SK-N-SH (cell line): ENCODE data around the gene FCHSD2.

Source experiments
- RCOR1 ChIP-seq: fragments of 150-350 bp; IDR thresholded peaks from 2 replicates; pipeline ENCODE4 v1.6.1; 2017; ENCODE audit warnings: antibody characterized with exemption, low read length
- TF ChIP-seq, protein P1 (sequence below): fragments of 200-600 bp; sonication (generic); IDR thresholded peaks from 2 replicates; pipeline ENCODE4 v1.6.1; 2017; ENCODE audit warnings: antibody characterized with exemption, mild to moderate bottlenecking, moderate library complexity

DNA sequence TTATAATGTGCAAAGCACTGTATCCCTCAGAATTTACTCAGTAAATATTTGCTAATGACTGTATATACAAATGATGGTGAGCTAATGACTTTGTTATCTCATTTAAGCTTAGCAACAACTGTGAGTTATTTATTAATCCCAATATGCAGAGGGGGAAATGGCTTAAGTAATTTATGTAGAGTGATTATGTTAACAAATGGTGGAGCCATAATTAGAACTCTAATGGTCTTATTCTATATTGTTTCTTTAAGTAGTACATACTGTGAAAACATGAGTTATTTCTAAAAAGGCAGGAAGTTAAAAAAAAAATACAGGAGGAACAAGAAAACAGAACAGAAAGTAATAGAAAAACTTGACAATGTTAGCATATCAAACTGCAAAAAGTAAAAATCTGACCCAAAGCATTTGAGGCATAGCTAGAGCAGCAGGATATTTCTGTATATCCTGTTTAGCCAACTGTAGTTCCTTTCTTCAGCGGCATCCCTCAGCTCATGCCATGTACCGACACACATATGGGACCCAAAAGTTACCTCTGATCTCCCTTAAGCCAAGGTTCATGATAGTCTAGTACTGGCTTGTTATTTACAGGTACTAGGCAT, 94.2 kb downstream of the FCHSD2 start:
- TF ChIP-seq, protein P1, sequence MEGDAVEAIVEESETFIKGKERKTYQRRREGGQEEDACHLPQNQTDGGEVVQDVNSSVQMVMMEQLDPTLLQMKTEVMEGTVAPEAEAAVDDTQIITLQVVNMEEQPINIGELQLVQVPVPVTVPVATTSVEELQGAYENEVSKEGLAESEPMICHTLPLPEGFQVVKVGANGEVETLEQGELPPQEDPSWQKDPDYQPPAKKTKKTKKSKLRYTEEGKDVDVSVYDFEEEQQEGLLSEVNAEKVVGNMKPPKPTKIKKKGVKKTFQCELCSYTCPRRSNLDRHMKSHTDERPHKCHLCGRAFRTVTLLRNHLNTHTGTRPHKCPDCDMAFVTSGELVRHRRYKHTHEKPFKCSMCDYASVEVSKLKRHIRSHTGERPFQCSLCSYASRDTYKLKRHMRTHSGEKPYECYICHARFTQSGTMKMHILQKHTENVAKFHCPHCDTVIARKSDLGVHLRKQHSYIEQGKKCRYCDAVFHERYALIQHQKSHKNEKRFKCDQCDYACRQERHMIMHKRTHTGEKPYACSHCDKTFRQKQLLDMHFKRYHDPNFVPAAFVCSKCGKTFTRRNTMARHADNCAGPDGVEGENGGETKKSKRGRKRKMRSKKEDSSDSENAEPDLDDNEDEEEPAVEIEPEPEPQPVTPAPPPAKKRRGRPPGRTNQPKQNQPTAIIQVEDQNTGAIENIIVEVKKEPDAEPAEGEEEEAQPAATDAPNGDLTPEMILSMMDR = no peak
- no peak for TF ChIP-seq RCOR1
